Mucosa of stomach (tissue), 1 donor: ENCODE results near the gene CNTNAP2.

Experiments
- H3K27me3 ChIP-seq: one replicate; pipeline ENCODE4 v1.7.0; 2013; ENCODE audit warnings: mild to moderate bottlenecking, low read length; ENCODE audit not compliant: control insufficient read depth, insufficient read depth
- H3K36me3 ChIP-seq: one replicate; pipeline ENCODE4 v1.7.0; 2013; ENCODE audit warnings: low read length; ENCODE audit not compliant: control insufficient read depth, insufficient read depth
- H3K4me1 ChIP-seq: one replicate; pipeline ENCODE4 v1.7.0; 2013; ENCODE audit warnings: mild to moderate bottlenecking, low read length; ENCODE audit not compliant: control insufficient read depth, insufficient read depth
- H3K4me3 ChIP-seq: one replicate; pipeline ENCODE4 v1.7.0; 2013; ENCODE audit warnings: low read length
- H3K9ac ChIP-seq: one replicate; pipeline ENCODE4 v1.7.0; 2013; ENCODE audit warnings: mild to moderate bottlenecking, low read length, moderate library complexity
- H3K9me3 ChIP-seq: one replicate; pipeline ENCODE4 v1.7.0; 2013; ENCODE audit warnings: mild to moderate bottlenecking, low read length, moderate library complexity; ENCODE audit not compliant: control insufficient read depth
- donor health status: Pancreatic carcinoma.

The CNTNAP2 gene

DNA sequence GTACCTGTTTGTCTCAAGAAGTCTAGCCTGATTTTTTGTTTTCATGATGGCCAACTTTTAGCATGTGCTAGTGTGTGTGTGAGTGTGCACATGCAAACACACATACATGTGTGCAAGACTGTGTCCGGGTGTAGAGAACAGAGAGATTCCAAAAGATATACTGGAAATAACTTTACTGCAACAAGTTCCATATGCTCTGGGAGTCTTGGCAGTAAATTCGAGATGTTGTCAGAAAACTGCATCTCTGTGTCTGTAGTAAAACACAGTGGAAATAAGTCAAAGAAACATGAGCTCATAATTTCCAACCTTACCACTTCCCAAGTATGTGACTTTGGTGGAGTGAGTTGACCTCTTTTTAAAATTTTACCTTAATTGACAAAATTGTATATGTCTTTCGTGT lies 1523.2 kb downstream of the CNTNAP2 start:
- Histone ChIP-seq H3K4me1 (no peaks in the 10 kb centered on the region), H3K36me3 (no peaks in the 10 kb centered on the region), H3K9ac (no peak overlapping the region), H3K4me3 (no peak overlapping the region), H3K9me3 (no peaks in the 10 kb centered on the region), H3K27me3 (no peaks in the 10 kb centered on the region)

DNA sequence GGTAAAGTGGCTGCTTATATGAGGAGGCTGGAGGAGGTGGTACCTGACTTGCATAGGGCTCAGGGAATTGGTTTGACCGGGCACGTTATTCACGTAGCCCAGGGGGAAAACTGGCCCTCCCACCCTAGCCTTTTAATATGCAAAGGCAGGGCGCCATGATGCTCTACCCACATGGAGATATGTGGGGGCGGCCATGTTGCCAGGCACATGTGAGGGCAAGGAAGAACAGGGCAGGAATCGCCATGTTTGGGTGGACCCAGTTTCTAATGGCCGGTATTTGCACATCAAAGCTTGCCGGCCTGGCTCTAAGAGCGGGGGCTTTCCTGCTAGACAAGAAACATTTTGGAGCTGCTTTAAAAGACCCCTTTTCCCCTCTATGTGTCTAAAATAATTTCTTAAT lies 1524.2 kb downstream of the CNTNAP2 start:
- no peaks in the 10 kb centered on the region for H3K36me3 ChIP-seq
- H3K9ac ChIP-seq = no peak overlapping the region
- H3K4me3 ChIP-seq = no peak overlapping the region
- no peaks in the 10 kb centered on the region for H3K27me3 ChIP-seq
- H3K9me3 ChIP-seq = no peaks in the 10 kb centered on the region
- H3K4me1 ChIP-seq = no peaks in the 10 kb centered on the region

DNA sequence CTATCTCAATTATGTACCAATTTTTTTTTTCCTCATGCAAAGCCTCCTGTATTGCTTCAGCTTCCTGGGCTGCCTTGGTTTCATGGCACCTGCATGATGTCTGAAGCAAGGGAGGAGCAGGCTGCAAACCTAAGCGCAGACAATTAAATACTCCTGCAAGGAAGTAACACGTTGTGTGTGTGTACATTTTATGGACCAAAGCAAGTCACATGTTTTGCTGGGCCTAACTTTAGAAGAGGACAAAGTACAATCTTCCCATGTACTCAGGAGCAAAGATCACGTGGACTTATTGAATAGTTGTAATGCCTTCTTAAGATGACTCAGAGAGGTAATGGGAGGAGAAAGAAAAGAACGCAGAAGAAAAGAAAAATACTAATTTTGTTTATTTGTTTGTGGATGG lies 1530.0 kb downstream of the CNTNAP2 start:
- no peaks in the 10 kb centered on the region for H3K4me1 ChIP-seq
- no peak overlapping the region for H3K9ac ChIP-seq
- no peaks in the 10 kb centered on the region for H3K36me3 ChIP-seq
- H3K4me3 ChIP-seq = no peak overlapping the region
- no peaks in the 10 kb centered on the region for H3K27me3 ChIP-seq
- no peaks in the 10 kb centered on the region for H3K9me3 ChIP-seq

DNA sequence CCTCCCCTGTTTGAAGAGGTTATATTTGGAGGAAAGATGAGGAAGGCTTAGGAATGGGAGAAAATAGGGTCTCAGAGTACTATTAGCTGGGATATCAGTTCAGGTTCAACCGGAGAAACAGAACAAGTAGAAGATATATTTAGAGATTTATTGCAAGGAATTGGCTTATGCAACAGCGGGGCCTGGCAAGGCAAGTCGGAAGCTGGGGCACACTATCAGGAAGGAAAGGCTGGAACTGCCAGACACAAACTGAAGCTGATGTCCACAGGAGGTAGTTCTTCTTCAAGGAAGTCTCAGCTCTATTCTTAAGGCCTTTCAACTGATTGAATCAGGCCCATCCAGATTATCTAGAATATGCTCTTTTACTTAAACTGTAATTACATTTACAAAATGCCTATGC lies 1534.4 kb downstream of the CNTNAP2 start:
- Histone ChIP-seq H3K27me3 (no peaks in the 10 kb centered on the region), H3K4me1 (no peaks in the 10 kb centered on the region)

DNA sequence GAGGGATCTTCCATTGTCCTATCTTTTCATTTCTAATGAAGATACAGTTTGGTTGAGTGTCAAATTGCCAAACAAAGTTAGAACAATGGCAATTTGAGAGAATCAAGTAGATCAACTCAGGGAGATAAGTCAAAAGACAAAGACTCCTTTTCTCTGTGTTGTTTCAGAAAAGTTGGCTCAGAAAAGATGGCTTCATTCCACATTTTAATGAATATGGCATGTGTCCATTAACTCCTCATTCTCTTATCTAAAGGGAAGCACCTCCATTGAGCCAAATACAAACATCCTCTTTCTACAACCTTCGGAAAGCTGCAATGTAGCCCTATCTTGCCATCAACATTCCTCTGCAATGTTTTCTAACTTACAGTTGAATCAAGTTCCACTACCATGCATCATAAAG lies 1535.0 kb downstream of the CNTNAP2 start:
- Histone ChIP-seq H3K36me3 (no peaks in the 10 kb centered on the region), H3K4me1 (no peaks in the 10 kb centered on the region), H3K27me3 (no peaks in the 10 kb centered on the region), H3K9ac (no peak overlapping the region), H3K9me3 (no peaks in the 10 kb centered on the region), H3K4me3 (no peak overlapping the region)

More for the DNA sequence above, 1534.4 kb downstream of the CNTNAP2 start:
- H3K9ac ChIP-seq = no peak overlapping the region
- H3K4me3 ChIP-seq = no peak overlapping the region
- no peaks in the 10 kb centered on the region for H3K9me3 ChIP-seq
- H3K36me3 ChIP-seq = no peaks in the 10 kb centered on the region

DNA sequence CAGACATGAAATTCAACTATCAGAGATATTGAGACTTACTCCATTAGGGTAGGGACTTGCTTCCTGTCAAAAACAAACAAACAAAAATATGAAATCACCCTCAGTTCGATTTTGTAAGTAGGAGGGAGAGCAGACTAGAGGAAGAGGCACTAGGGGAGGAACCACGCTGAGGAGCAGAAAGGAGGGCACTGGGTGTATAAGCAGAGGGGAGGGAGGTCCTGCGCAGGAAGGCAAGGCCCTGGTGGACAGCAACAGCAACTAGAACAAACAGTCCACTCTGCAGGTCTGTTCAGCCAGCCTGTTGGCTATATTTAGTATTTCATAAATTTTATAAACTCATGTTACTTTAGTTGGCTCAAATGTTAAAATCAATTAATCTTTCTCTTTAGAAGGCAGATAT lies 1536.9 kb downstream of the CNTNAP2 start:
- Histone ChIP-seq H3K27me3 (no peaks in the 10 kb centered on the region), H3K4me1 (no peaks in the 10 kb centered on the region), H3K9ac (no peak overlapping the region), H3K4me3 (no peak overlapping the region), H3K36me3 (no peaks in the 10 kb centered on the region), H3K9me3 (no peaks in the 10 kb centered on the region)

DNA sequence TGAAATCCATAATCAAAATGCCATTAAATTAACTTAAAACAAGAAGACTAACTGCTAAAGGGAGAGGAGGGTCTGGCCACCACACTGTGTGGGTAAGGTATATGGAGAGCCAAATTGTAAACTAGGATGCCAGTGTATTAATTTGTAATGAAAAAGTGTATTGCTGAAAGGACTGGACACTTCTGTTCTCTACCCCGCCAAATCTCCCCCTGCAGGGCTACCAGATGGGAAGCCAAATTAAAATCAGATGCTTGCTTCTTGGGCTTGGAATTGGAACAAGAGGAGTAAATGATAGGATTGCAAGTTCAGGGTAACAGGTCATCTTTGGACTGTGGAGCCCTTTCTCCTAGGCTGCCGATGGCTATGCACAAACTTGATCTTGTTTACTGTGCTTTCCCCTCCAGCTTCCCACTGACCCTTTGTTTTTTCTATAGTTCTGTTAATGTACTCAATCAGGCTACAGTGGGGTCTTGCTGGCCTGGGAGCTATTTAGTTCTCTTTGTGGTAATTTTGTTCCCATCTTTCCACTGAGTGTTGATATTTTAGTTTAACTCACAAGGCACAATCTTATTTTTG lies 1541.9 kb downstream of the CNTNAP2 start:
- Histone ChIP-seq H3K27me3 (no peaks in the 10 kb centered on the region), H3K36me3 (no peaks in the 10 kb centered on the region), H3K4me1 (no peaks in the 10 kb centered on the region), H3K4me3 (no peak overlapping the region), H3K9me3 (no peaks in the 10 kb centered on the region), H3K9ac (no peak overlapping the region)

DNA sequence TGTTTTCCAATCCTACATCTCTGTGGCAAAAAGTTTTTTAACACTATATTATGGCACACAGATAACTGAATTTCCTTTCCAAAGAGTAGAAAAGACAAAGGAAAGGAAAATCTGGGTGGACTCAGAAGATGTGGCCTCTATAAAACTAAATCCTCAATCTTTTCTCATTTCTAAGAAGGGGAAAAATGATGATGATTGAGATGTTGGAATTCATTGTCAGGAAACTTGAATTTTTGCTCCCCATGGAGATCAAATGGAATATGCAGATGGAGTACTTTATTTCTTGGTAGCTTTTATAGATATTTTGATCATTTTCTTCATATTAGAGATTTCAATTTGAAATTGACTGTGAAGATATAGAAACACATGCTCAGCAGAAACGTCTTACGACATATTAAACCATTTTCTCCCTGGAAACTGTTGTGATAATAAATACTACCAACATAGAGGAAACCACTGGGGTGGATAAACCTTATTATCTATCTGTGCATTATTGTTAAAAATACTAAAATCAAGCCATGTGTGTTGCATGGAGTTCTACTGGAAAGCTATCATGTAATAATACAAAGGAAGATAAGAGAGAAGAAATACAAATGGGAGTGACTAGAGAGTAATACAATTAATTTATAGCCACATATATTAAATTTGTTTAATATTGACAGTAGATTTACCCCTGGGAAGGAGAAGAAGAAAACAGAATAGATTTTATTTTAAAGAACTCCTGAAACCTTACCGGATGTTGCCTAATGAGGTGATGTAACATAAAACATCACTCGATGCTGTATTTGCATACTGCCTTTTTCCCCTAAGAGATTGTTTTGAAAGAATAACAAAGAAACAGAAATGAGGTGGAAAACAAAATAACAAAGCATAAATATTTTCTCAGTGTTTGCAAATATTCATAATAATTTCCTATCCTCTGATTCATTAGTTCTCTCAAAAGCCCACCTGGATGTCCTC lies 1542.7 kb downstream of the CNTNAP2 start:
- H3K9me3 ChIP-seq = no peaks in the 10 kb centered on the region
- H3K36me3 ChIP-seq = no peaks in the 10 kb centered on the region
- H3K4me3 ChIP-seq = no peak overlapping the region
- H3K4me1 ChIP-seq = no peaks in the 10 kb centered on the region
- H3K9ac ChIP-seq = no peak overlapping the region
- H3K27me3 ChIP-seq = no peaks in the 10 kb centered on the region

DNA sequence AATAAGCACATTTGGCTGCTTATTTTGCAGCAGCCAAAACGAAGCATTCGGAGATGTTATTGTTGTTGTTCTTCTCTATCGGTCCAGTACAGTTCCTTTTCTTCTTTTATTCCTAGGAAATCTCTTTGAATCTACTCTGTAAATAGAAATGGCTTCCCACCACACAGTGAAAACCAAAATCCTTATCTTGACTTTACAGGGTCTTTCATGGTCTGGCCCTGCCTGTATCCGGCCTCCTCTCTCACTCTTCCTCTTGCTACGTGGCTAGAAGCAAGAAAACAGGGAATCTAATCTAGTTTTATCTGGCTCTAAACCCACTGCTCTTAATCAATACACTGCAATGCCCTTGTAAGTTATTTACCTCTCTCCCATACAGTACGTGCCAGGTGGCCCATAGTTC lies 1547.9 kb downstream of the CNTNAP2 start:
- no peaks in the 10 kb centered on the region for H3K27me3 ChIP-seq
- H3K4me3 ChIP-seq = no peak overlapping the region
- H3K4me1 ChIP-seq = no peaks in the 10 kb centered on the region
- no peaks in the 10 kb centered on the region for H3K36me3 ChIP-seq
- no peaks in the 10 kb centered on the region for H3K9me3 ChIP-seq
- no peak overlapping the region for H3K9ac ChIP-seq

DNA sequence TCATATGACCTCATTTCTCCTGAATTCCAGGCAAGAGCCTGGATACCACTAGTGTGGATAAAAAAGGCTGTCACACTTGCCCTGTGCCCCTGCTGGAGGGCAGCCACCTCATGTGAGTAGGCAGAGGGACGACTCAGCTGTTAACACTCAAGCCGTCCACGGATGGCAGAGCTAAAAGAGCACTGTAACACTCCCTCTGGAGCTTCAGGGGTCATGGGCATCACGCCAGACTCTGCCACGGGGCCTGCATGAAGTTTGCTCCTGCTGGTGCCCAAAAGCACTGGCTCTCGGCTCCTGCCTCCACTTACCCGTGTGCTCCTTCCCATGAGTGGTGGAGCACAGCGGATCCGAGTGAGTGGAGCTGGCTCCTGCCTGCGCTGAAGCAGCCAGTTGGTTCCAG lies 1554.2 kb downstream of the CNTNAP2 start:
- Histone ChIP-seq H3K4me3 (no peak overlapping the region), H3K4me1 (no peaks in the 10 kb centered on the region), H3K9ac (no peak overlapping the region), H3K27me3 (no peaks in the 10 kb centered on the region), H3K9me3 (no peaks in the 10 kb centered on the region), H3K36me3 (no peaks in the 10 kb centered on the region)

DNA sequence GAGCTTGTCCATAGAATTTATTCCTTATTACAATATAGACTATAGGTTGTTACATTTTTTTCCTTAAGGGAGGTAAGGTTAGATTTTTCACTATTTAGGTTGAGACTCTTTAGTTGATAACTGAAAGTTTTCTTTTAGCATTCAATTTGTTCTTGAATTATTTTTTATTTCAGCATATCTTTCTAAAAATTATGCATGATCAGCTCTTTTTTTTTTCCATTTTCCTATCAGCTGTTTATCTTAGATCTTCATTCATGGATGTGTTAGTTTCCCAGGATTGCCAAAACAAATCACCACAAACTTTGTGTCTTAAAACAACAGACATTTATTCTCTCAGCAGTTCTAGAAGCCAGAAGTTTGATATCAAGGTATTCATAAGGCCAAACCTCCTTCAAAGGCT lies 1558.1 kb downstream of the CNTNAP2 start:
- Histone ChIP-seq H3K27me3 (no peaks in the 10 kb centered on the region), H3K4me3 (no peak overlapping the region), H3K36me3 (no peaks in the 10 kb centered on the region), H3K9me3 (no peaks in the 10 kb centered on the region), H3K9ac (no peak overlapping the region), H3K4me1 (no peaks in the 10 kb centered on the region)

DNA sequence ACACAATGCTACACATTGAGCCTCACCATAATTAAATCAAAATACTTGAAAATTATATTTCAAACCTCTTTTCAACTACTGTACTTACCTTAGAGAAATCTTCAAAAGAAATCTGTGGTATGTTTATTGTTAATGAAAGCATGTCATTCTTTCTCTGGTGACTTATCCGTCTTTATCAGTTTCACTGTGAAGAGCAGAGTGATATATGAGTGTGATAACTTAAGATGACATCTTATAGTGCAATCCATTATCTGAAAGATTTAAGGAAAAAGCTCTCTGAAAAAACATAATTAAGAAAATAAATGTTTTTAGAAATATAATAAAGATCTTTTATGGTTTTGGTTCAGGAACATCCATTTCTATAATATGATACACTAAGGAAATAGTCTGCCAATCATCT lies 1562.3 kb downstream of the CNTNAP2 start:
- H3K4me3 ChIP-seq = no peak overlapping the region
- no peak overlapping the region for H3K9ac ChIP-seq
- H3K36me3 ChIP-seq = no peaks in the 10 kb centered on the region
- no peaks in the 10 kb centered on the region for H3K27me3 ChIP-seq
- H3K4me1 ChIP-seq = no peaks in the 10 kb centered on the region
- no peaks in the 10 kb centered on the region for H3K9me3 ChIP-seq
